LNCaP clone FGC (cell line): ENCODE measurements around the gene PYGM.
A peak's percentile ranks its signal among the peaks of the same experiment; 100 is the strongest.

Experiments
- DNase-seq: peaks from one replicate; pipeline ENCODE4 v3.0.0-alpha.2; 2011; ENCODE audit warnings: low read depth
- H3K4me3 ChIP-seq: 2 replicates; pipeline ENCODE4 v1.5.1; 2011; ENCODE audit warnings: mild to moderate bottlenecking, low read depth, low read length, control low read depth
- CTCF ChIP-seq: IDR thresholded peaks from 2 replicates; pipeline ENCODE4 v1.5.1; 2012; ENCODE audit warnings: mild to moderate bottlenecking; ENCODE audit not compliant: control insufficient read depth, insufficient read depth; ENCODE audit errors: extremely low read depth

PYGM gene

GRCh38 chr11:64759722-64760719, at the start of gene PYGM:
Gene PYGM, minus strand, starts transcription at chr11:64759974. Its CDS starts 76 bp downstream, at chr11:64759898.
- TF ChIP-seq CTCF: no peak
- no peak for DNase-seq
- H3K4me3 ChIP-seq: no peak within 1 kb of the TSS

GRCh38 chr11:64805481-64805880, 45.7 kb upstream of the PYGM start:
- no peak overlapping the region for H3K4me3 ChIP-seq
- TF ChIP-seq CTCF: no peak
- DNase-seq: no peak

- peak overlapping the region; percentile 63 for H3K4me3 ChIP-seq
- TF ChIP-seq CTCF: no peak
- no peak for DNase-seq
These were observed 44.8 kb upstream of the PYGM start for GRCh38 chr11:64804346-64805210.

GRCh38 chr11:64803846-64804345, 44.1 kb upstream of the PYGM start:
- H3K4me3 ChIP-seq: peak overlapping the region; percentile 63
- TF ChIP-seq CTCF: no peak
- peak; percentile 63 for DNase-seq

- peak; percentile 31 for DNase-seq
- TF ChIP-seq CTCF: peak; percentile 25
- H3K4me3 ChIP-seq: peak within 1 kb of the TSS; percentile 63
These were observed 43.5 kb upstream of the PYGM start, which contains the start of gene MAP4K2 for GRCh38 chr11:64803158-64803845. Gene MAP4K2, minus strand, starts transcription at chr11:64803214. Its CDS starts 65 bp downstream, at chr11:64803149.
